ENCODE measurements around the gene CRACR2A. TPM values are rescaled to one million over a fixed set of nuclear protein-coding genes. Genes with fewer than 3 reads are reported as not detected.

Gene CRACR2A
- total and polyA plus RNA-seq, 2 of the 8 experiments (the other 6 are each of a cell fraction or from before 2014, with no cell fraction given): 0.85 to 3.2 TPM

DNA sequence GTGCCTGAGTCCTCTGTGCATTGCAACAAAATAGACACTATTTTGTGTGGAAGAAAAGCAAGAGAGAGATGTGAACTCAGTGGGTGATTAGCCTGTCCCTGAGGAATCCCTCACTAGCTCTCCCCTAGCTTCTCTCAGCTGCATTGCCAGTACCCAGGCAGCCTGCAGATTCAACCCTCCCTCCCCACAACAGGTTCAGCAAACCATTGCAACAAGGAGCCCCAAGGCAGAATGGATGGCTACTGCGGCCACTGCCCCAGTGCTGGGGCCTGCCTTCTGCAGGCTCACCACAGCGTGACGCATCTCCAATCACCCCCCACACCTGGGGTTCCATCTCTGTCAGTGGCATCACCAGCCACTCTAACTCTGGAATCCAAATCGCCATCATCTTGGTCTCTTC lies 2.3 kb downstream of the CRACR2A start:
- Histone ChIP-seq H4K8ac (ENCODE audit: extremely low read depth, insufficient read depth, low read length) (no peak overlapping the region), H2BK120ac (replicated peaks; ENCODE audit: low read depth, low read length) (no peak overlapping the region), H3K23ac (ENCODE audit: insufficient read length) (no peak overlapping the region), H3K4ac (replicated peaks; ENCODE audit: insufficient read length, low read depth, low read length) (no peak overlapping the region), H4K20me1 (replicated peaks in 1 of 2; ENCODE audit: control insufficient read depth in 1 of 2, insufficient read depth in 2 of 2, low read length in 2 of 2) (no peaks in the 10 kb centered on the region), H3K56ac (replicated peaks; ENCODE audit: insufficient read length, low read depth, low read length) (no peak overlapping the region), H3K27ac (ENCODE audit: low read depth, low read length) (no peak overlapping the region), H2BK15ac (ENCODE audit: low read length) (no peak overlapping the region), H2BK20ac (ENCODE audit: low read length) (no peak overlapping the region), H2AK5ac (ENCODE audit: low read depth, low read length) (no peak overlapping the region), H2AFZ (ENCODE audit: low read length) (no peak overlapping the region), H3K79me1 (ENCODE audit: low read depth, low read length) (no peaks in the 10 kb centered on the region), H3K18ac (ENCODE audit: extremely low read depth, low read length) (no peak overlapping the region), H3K36me3 (ENCODE audit: control insufficient read depth in 2 of 4, insufficient read depth in 4 of 4, low read length in 3 of 4) (no peaks in the 10 kb centered on the region), H3K4me1 (replicated peaks in 1 of 4; ENCODE audit: control insufficient read depth in 3 of 4, insufficient read depth in 4 of 4, low read length in 3 of 4) (peaks cover 0 to 4% (median 3%) of the 10 kb centered on the region in 4 experiments; a peak in 5 of 7 replicates), H4K91ac (replicated peaks; ENCODE audit: insufficient read length, low read length) (no peak overlapping the region), H2BK5ac (ENCODE audit: low read depth, low read length) (no peak overlapping the region), H3K4me2 (ENCODE audit: insufficient read depth in 1 of 2, low read depth in 2 of 2, low read length in 2 of 2) (no peak overlapping the region), H4K5ac (ENCODE audit: insufficient read length, low read depth, low read length) (no peak overlapping the region), H3K9ac (replicated peaks in 1 of 4; ENCODE audit: extremely low read depth in 1 of 4, low read depth in 3 of 4, low read length in 3 of 4) (no peak overlapping the region), H3K9me3 (ENCODE audit: insufficient read depth in 2 of 2, low read depth in 1 of 2, low read length in 1 of 2) (no peaks in the 10 kb centered on the region), H3K27me3 (replicated peaks in 1 of 4; ENCODE audit: control insufficient read depth in 3 of 4, extremely low read depth in 1 of 4, insufficient read depth in 3 of 4, low read length in 3 of 4) (peaks cover 0 to 16% (median 12%) of the 10 kb centered on the region in 4 experiments; a peak in 6 of 7 replicates), H3K14ac (ENCODE audit: insufficient read length) (no peak overlapping the region), H3K79me2 (ENCODE audit: control insufficient read depth in 1 of 2, insufficient read depth in 2 of 2, low read length in 2 of 2) (no peaks in the 10 kb centered on the region; a peak in 1 of 4 replicates), H3K23me2 (ENCODE audit: low read depth, low read length) (no peaks in the 10 kb centered on the region; the same call in 1 of the 2 replicates), H3K4me3 (ENCODE audit: extremely low read depth in 1 of 4, insufficient read depth in 2 of 4, low read depth in 3 of 4, low read length in 4 of 4) (no peak overlapping the region), H2BK12ac (ENCODE audit: low read depth, low read length) (no peak overlapping the region)
- no peak for FAIRE-seq
- CTCF ChIA-PET (ENCODE audit: partially characterized antibody): interaction anchor here (0.8 to 1.3 kb wide), 8 partner anchors 10 to 451 kb away, joined by 3 to 7 read pairs (median 4); no protein-coding TSS in a partner anchor
- WGBS, 2 experiments (ENCODE audit: extremely low coverage in 1 of 2, insufficient coverage in 1 of 2, insufficient read length in 1 of 2, insufficient replicate concordance in 2 of 2, low coverage in 1 of 2, low lambda C conversion rate in 2 of 2, missing lambda C conversion rate in 1 of 2): 86% methylated on average over 3 of the region's 4 CpGs; no CpG with 5 or more reads in 1 of the 2 experiments
- DNase-seq (ENCODE audit: low read depth in 1 of 2, low spot score in 2 of 2): peak in 1 of 2 experiments; percentile 35
- POLR2A ChIA-PET (ENCODE audit: partially characterized antibody): no interaction called here
- TF ChIP-seq SIX5 (IDR thresholded peaks at IDR 0.05; ENCODE audit: low read depth, low read length) (no peak), FOSL1 (IDR thresholded peaks at IDR 0.05; ENCODE audit: insufficient read depth, low read depth, low read length) (no peak), SP4 (IDR thresholded peaks at IDR 0.05; ENCODE audit: low read length) (no peak), CHD1 (IDR thresholded peaks at IDR 0.05; ENCODE audit: low read depth, low read length) (no peak), SP1 (IDR thresholded peaks at IDR 0.05; ENCODE audit: low read depth, low read length) (no peak), YY1 (IDR thresholded peaks at IDR 0.05; ENCODE audit: low read depth, low read length) (no peak), SAP30 (IDR thresholded peaks at IDR 0.05; ENCODE audit: insufficient read depth, insufficient replicate concordance, low read length) (no peak), CEBPB (IDR thresholded peaks at IDR 0.05; ENCODE audit: low read depth, low read length) (no peak), SP2 (IDR thresholded peaks at IDR 0.05; ENCODE audit: low read length) (no peak), HDAC2 (IDR thresholded peaks at IDR 0.05; ENCODE audit: borderline replicate concordance in 1 of 2, low read depth in 2 of 2, low read length in 2 of 2) (no peak), SIRT6 (IDR thresholded peaks at IDR 0.05; ENCODE audit: low read length) (no peak), POLR2A (IDR thresholded peaks at IDR 0.05; ENCODE audit: control extremely low read depth in 1 of 2, low read depth in 2 of 2, low read length in 2 of 2) (no peak)
- TF ChIP-seq, protein P1, sequence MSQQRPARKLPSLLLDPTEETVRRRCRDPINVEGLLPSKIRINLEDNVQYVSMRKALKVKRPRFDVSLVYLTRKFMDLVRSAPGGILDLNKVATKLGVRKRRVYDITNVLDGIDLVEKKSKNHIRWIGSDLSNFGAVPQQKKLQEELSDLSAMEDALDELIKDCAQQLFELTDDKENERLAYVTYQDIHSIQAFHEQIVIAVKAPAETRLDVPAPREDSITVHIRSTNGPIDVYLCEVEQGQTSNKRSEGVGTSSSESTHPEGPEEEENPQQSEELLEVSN (IDR thresholded peaks at IDR 0.05): no peak
